Brain microvascular endothelial cell (primary cell): Measurements from ENCODE around the gene PPP1R1C.

Source experiments
- DNase-seq: peaks from one replicate; pipeline ENCODE4 v3.0.0-alpha.2; 2020
- H3K27ac ChIP-seq: fragments of 250-450 bp; sonication (Bioruptor Pico); 2 replicates; pipeline ENCODE4 v1.5.1; 2020; ENCODE audit warnings: mild to moderate bottlenecking, moderate library complexity
- H3K27me3 ChIP-seq: fragments of 250-450 bp; sonication (Bioruptor Pico); replicated peaks from 2 replicates; pipeline ENCODE4 v1.5.1; 2020; ENCODE audit warnings: mild to moderate bottlenecking
- H3K36me3 ChIP-seq: fragments of 250-450 bp; sonication (Bioruptor Pico); replicated peaks from 2 replicates; pipeline ENCODE4 v1.5.1; 2020; ENCODE audit warnings: mild to moderate bottlenecking
- H3K4me3 ChIP-seq: 2 replicates; pipeline ENCODE4 v1.5.1; 2011; ENCODE audit warnings: low read depth, mild to moderate bottlenecking, control low read depth, low read length, moderate library complexity
- in situ Hi-C: cut with HindIII; loops from 2 replicates; pipeline ENCODE4 v1.10.0; 2017; ENCODE audit warnings: low sequenced_read_pairs, low pct_ligation_motif_present
- TF ChIP-seq, protein P1 (sequence below): IDR thresholded peaks from 2 replicates; pipeline ENCODE4 v1.5.1; 2011; ENCODE audit warnings: low read depth, mild to moderate bottlenecking, moderate library complexity, low read length, control low read depth, inconsistent platforms; ENCODE audit errors: missing control alignments

Gene PPP1R1C

DNA sequence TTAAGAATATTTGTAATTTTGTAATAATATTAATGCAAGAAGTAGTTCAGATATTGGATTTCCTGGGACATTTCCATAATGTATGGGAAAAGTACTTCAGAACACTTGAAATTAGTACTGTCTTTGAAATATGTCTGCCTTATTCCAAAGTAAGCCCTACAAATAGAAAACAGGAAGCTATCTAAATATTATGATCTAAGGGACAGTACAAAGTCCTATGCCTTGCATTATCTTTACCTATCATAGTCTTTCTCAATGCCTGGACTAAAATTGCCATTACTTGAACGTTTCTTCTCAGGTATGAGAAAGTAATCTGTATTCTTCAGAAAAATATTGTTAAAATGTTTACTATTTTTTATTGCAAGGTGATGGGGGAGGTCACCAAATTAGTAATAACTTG is 113.0 kb downstream of the PPP1R1C start:
- in situ Hi-C loops = loop anchor here (25.0 kb wide), 1 partner anchor 361 kb away; no protein-coding TSS in a partner anchor
- TF ChIP-seq, protein P1, sequence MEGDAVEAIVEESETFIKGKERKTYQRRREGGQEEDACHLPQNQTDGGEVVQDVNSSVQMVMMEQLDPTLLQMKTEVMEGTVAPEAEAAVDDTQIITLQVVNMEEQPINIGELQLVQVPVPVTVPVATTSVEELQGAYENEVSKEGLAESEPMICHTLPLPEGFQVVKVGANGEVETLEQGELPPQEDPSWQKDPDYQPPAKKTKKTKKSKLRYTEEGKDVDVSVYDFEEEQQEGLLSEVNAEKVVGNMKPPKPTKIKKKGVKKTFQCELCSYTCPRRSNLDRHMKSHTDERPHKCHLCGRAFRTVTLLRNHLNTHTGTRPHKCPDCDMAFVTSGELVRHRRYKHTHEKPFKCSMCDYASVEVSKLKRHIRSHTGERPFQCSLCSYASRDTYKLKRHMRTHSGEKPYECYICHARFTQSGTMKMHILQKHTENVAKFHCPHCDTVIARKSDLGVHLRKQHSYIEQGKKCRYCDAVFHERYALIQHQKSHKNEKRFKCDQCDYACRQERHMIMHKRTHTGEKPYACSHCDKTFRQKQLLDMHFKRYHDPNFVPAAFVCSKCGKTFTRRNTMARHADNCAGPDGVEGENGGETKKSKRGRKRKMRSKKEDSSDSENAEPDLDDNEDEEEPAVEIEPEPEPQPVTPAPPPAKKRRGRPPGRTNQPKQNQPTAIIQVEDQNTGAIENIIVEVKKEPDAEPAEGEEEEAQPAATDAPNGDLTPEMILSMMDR = no peak
- no peaks in the 10 kb centered on the region for H3K27me3 ChIP-seq
- no peak overlapping the region for H3K27ac ChIP-seq
- H3K36me3 ChIP-seq = no peaks in the 10 kb centered on the region
- no peak overlapping the region for H3K4me3 ChIP-seq
- no peak for DNase-seq

DNA sequence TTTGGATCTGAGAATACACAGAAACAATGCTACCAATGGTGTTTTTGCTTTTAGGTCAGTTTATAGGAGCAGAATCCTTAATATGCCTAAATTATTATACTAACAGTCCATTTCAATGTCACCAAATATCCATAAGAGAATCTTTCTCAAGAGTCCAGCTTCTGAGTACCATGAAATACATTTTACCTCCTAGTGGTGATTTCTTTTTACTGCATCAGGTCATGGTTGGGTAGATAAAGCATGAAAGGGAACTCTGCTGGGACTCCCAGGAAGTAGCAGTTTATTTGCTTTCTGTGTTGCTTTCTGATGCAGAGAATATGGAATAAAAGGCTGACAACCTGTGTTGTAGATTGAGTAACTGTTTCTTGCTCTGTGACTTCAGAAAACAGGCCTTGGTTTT is 115.6 kb downstream of the PPP1R1C start:
- no peak overlapping the region for H3K27ac ChIP-seq
- no peaks in the 10 kb centered on the region for H3K27me3 ChIP-seq
- in situ Hi-C loops = no loop called here
- TF ChIP-seq, protein P1 = peak; percentile 30
- DNase-seq = no peak
- no peak overlapping the region for H3K4me3 ChIP-seq
- H3K36me3 ChIP-seq = no peaks in the 10 kb centered on the region

DNA sequence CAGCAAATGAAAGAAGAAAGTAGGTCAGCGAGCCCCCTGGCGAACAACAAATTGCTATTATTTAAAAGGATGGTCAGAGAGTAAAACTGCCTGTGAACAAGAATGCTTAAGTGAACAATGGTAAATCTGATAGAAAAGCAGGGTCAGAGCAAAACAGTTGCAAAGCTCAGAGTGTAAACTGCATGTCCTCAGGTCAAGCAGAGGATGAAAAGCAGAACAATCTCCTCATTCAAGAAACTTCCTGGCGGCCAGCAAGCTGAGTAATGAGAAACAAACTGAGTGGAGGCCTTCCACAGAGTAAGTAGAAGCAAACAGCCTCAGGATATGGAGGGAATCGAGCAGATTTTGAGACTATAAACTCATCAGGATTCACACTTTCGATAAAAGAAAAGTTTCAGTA is 117.9 kb downstream of the PPP1R1C start:
- in situ Hi-C loops = no loop called here
- Histone ChIP-seq H3K27me3 (no peaks in the 10 kb centered on the region), H3K36me3 (no peaks in the 10 kb centered on the region), H3K27ac (no peak overlapping the region), H3K4me3 (no peak overlapping the region)
- no peak for DNase-seq
- TF ChIP-seq, protein P1 = no peak

DNA sequence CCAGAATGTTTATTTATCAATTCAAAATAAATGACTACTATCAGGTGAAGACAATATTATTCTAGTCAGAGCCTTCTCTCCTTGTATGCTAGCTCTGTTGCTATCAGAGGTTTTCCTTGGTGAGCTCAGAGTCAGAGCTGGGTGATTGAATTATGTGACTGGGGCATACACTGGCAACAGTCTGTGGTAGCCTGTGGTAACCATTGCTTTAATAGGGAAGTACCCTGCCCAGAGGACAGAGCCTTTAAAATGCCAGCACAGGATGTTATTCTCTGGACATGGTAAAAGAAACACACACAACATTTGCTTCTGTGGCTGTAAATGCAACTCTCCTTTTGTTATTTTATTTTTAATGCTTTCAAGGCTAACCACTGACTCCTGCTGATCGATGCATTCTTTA is 124.7 kb downstream of the PPP1R1C start:
- Histone ChIP-seq H3K27me3 (no peaks in the 10 kb centered on the region), H3K36me3 (no peaks in the 10 kb centered on the region), H3K27ac (no peak overlapping the region), H3K4me3 (no peak overlapping the region)
- in situ Hi-C loops = no loop called here
- TF ChIP-seq, protein P1 = no peak
- no peak for DNase-seq

DNA sequence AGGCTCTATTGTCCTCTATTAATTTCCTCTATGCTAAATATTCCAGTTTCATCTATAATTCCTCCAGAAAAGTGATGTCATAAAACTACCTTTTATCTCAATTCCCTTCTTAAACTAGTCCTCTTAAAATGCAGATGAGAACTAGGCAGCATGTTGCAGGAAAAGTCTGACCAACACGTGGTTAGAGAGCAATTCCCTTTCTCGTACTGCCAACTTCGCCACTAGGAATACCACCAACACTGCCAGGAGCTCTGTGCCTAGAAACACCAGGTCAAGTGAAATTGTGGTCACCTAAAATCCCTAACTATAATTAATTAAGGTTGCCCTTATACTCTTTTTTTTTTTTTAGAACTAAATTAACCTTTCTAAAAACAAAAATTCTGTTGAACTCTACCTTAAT is 127.7 kb downstream of the PPP1R1C start:
- TF ChIP-seq, protein P1 = no peak
- DNase-seq = no peak
- in situ Hi-C loops = no loop called here
- Histone ChIP-seq H3K27ac (no peak overlapping the region), H3K4me3 (no peak overlapping the region), H3K27me3 (no peaks in the 10 kb centered on the region), H3K36me3 (no peaks in the 10 kb centered on the region)

DNA sequence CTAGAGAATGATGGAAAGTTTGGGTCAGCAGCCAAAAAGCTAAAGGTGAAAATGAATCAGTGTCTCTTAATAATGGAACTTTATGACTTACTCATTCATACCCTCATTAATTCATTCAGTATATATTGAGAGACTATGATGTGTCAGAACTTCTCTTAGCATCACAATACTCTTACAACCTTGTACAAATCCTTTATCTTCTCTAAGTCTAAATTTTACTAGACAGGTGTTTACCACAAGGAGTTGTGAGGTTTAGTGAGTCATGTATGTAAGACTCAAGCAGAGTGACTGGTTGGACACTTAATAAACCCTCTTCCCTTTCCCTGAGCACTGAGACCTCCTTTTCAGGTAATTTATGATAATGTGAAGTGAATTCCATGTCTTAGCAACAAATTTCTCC is 129.6 kb downstream of the PPP1R1C start:
- Histone ChIP-seq H3K27me3 (no peaks in the 10 kb centered on the region), H3K27ac (no peak overlapping the region), H3K36me3 (no peaks in the 10 kb centered on the region), H3K4me3 (no peak overlapping the region)
- TF ChIP-seq, protein P1 = no peak
- in situ Hi-C loops = no loop called here
- no peak for DNase-seq
